ENCODE data around the gene WDR70.

- TF ChIP-seq CTCF (IDR thresholded peaks at IDR 0.05), result no peak
- TF ChIP-seq POLR2AphosphoS5 (IDR thresholded peaks at IDR 0.05), result peak in 2 of 4 donors; percentile 15 to 17
- no peak for TF ChIP-seq EP300 (IDR thresholded peaks at IDR 0.05)
These were observed 338.7 kb downstream of the WDR70 start for GRCh38 chr5:37717613-37718431.

Data from sigmoid colon (tissue), 4 donors.